Epithelial cell of prostate (primary cell): ENCODE results near the gene KCNAB2.
"Not testable (repeated sequence)": the region's sequence is repeated elsewhere in the genome, so short reads cannot be mapped to it uniquely, and the experiment has no call there.

Experiments
- DNase-seq: peaks from one replicate; pipeline ENCODE4 v3.0.0-alpha.2; 2011; ENCODE audit warnings: low read depth, low spot score
- H3K27ac ChIP-seq: fragments of 450-650 bp; 2 replicates; pipeline ENCODE4 v1.5.1; 2017; ENCODE audit warnings: mild to moderate bottlenecking

KCNAB2 gene

DNA sequence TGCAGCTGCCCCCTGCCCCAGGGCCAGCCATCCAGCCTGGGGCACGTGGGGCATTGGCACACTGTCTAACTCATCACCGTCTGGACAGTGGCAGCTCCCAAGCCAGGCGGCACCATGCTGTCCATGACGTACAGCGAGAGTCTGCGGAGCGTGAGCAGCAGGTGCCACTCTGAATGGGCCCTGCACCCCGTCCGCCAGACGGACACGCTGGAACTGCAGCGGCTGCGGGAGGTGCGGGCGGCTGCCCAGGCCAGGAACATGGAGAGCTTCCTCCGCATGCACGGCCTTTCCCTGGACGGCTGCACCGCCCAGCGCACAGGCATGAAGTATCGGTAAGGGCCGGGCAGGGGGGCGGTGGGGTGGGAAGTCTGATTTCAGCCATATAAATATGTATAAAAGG, 5.7 kb downstream of the KCNAB2 start:
- DNase-seq = no peak
- no peak overlapping the region for H3K27ac ChIP-seq

DNA sequence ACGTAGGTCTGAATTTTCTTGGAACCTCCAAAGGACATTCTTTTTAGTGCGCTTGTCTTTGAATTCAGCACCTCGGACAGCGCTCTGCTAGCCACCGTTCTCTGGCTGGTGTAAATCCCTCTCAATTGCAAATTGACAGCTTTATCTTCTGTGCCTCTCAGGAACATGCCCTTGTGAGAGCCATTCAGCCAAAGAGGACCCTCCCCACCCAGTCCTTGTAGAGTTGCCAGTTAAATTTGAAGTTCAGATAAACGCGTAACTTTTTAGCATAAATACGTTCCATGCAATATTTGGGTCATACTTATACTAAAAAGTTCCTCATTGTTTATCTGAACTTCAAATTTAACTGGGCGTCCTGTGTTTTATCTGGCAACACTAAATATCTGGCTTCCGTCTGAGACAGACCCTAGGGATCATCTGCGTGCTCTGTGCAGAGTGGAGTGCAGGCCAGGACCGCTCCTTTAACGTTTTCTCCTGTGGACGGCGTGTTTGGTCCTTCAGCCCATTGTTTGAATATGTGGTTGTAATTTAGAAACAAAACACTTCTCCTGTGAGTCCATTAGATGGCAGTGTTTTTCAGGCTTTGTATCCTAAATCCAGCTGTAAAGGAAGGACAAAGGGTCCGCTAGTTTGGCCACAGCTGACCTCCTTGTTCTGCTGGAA, 7.0 kb downstream of the KCNAB2 start:
- H3K27ac ChIP-seq = no peak overlapping the region
- DNase-seq = no peak

DNA sequence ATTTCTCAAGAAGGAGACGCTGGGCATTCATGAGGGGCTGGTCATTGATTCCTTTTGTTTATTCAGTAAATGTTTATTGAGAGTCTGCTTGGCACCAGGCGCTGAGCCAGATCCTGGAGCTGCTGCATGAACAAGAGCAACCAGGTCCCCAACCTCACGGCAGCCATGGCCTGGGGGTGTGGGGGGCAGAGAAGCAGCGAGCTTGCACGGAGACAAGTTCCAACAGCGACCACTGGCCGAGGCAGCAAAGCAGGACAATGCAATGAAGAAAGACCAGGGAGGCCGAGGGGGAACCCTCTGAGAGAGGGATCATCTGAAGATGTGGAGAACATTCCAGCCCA, 7.5 kb downstream of the KCNAB2 start:
- H3K27ac ChIP-seq = no peak overlapping the region
- DNase-seq = no peak

DNA sequence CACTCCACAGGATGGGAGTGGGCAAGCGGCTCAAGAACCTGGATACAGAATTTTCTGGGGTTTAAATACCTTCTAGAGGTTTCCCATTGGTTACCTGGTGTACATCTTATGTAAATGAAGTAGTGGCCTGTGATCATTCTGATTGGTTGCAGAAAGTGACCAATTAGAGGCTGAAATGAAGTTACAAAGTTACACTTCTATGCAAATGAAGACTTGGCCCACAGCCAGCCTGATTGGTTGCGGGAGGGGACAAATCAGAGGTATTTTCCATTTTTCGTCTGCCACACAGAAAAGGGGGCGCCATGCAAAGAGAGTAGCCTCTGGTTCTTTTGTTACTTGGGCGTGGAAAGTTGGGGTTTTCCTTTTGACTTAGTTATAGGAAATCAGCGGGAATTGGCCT, 8.9 kb downstream of the KCNAB2 start:
- no peak for DNase-seq
- no peak overlapping the region for H3K27ac ChIP-seq

DNA sequence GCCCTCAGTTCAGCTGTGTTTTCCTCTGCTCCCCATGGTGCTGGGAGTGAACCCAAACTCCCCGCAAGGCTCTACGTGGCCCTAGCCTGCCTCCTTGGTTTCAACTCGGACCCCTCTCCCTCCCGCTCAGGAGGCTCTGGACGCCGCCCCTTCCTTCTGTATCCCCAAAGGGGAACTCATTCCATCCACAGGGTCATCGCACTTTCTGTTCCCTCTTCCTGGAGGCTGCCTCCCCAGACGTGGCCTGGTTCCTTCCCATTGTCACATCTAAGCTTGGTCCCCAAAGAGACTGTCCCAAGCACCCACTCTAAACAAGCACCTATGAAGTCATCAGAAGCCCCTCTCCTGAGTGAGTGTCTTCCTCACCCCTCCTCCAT, 10.9 kb downstream of the KCNAB2 start:
- DNase-seq = no peak
- no peak overlapping the region for H3K27ac ChIP-seq

DNA sequence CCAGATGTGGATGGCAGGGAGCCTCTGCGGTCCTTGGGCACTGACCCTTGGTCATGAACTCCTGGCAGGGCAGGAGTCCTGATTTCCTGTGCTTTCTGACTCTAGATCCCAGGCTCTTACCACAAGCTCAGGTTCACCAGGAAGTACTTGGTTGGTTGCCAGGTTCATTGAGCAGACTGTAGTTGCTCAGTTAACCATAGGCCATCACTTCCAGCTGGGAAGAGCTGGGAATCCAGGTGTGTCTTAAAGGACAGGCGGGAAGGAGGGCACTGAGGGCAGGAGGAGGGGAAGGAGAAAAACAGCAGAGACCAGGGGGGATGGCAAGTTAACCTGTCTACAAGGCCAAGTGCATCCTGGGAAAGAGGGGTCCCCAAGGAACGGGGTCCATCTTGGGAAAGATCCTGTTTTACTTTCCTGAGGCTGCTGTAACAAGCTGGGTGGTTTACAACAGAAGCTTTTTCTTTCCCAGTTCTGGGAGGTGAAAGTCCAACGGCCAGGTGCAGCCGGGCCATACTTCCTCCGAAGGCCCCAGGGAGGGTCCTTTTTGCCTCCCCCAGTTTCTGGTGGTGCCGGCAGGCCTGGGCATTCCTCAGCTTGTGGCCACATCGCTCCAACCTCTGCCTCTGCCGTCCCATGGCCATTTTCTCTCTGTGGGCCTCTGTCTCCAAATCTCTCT, 11.6 kb downstream of the KCNAB2 start:
- no peak for DNase-seq
- H3K27ac ChIP-seq = no peak overlapping the region

DNA sequence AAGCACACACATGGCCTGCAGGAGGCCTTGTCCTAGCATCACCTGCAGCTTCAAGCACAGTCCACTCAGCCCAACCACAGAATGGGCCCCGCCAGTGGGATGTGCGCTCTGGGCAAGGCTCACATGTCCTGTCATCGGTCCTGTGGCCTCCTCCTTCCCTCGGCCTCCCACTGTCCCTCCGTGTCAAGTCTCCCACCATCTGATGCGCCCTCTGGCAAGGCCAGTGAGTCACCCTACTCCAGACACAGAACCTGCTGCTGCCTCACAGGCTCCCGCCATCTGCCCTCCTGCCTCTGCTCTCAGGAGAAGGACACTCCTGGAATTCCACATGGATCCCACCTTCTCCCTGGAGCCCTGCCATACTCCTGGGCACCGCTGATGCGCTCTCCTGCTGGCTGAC, 14.2 kb downstream of the KCNAB2 start:
- no peak for DNase-seq
- no peak overlapping the region for H3K27ac ChIP-seq

DNA sequence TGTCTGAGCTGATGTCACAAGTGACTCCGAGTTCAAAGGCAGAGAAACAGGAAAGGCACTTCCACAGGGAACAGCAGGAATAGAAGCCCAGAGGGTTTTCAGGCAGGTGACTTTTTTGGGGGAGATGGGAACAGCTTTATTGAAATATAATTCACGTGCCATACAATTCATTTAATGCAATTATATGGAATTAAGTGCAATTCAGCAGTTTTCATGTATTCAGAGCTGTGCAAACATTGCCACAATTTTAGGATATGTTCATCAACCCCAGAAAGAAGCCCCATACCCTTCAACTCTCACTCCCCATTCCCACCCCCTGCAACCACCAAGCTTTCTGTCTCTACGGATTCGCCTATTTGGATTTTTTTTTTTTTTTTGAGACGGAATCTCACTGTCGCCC, 17.0 kb downstream of the KCNAB2 start:
- DNase-seq = no peak
- H3K27ac ChIP-seq = no peak overlapping the region

DNA sequence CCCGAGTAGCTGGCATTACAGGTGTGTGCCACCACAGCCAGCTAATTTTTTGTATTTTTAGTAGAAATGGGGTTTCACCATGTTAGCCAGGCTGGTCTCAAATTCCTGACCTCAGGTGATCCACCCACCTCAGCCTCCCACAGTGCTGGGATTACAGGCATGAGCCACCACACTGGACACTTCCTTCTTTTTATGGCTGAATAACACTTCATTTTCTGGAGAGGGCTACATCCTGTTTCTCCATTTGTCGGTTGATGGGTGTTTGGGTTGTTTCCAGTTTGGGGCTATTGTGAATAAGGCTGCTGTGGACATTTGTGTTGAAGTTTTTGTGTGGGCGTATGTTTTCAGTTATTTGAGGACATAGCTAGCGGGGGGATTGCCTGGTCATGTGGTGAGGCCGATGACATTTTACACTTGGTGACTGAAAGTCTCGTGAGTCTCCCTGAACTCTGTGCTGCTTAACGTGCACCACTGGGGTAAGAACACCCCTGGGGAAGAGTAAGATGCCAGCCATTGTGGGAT, 17.9 kb downstream of the KCNAB2 start:
- H3K27ac ChIP-seq, DNase-seq: not testable (repeated sequence)

DNA sequence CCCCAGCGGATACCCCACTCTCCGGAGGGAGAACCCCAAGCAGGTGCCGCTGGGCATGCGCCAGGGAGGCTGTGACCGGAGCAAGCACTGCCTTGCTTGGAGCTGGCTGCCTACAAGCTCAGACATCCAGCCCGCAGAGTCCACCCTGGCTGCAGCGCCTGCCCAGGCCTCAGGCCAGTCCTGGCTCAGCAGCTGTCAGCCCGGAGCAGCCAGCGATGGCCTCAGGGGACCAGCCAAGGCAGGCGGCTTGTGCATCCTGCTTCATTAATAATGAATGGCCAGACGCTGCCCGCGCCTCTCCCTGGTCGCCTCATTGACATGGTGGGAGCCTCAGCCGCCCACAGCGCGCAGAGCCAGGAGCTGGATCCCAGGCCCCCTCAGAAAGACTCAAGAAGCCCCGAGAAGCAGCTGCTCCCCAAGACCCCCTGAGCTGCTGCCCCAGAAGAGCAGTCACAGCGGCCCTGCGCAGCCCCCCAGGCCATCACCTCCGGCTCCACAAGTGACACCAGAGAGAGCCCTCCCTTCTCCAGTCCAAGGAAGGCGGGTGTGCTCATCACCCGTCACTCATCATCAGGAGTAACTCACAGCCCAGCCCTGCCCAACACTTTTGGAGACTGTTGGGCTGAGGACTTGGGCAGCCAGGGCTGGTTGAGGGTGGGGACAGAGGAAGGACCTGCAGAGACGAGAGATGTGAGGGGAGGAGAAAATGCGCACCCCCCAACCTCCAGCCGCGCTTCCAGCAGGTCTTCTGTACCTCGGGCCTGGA, 19.6 kb downstream of the KCNAB2 start:
- no peak for DNase-seq
- no peak overlapping the region for H3K27ac ChIP-seq

DNA sequence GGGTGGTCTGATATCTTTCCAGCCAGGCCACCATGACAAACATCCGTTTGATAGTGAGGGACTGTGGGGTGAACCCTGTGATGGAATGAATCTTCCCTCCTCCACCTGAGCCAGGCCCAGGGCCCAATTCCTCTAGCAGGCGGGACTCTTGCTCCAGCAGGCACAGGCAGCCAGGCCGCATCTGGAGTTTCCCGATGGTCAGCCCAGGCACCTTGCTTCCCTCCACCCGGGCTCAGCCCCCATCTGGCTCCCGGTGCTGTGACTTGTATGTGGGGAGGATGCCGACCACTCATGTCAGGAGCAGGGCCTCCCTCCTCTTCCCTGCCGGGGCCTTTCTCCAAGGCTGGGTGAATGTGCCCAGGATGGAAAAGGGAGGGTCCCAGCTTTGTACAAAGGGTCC, 21.0 kb downstream of the KCNAB2 start:
- DNase-seq = no peak
- H3K27ac ChIP-seq = no peak overlapping the region

DNA sequence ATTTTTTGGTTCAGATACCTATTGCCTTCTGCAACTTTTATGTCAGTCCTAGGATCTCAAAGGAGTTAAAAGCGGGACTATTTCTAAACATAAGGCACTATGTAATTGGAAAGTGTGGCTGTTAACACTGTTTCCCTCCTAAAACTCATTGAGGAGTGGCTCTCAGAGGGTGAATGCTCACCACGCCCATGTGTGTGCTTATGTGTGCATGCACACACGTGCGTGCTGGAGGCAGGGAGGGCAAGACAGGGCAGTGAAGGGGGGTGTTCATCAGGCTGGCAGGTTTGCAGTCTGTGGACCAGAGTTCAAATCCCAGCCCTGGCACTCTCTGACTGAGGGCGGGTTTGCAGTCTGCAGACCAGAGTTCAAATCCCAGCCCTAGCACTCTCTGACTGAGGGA, 22.4 kb downstream of the KCNAB2 start:
- DNase-seq = no peak
- no peak overlapping the region for H3K27ac ChIP-seq

DNA sequence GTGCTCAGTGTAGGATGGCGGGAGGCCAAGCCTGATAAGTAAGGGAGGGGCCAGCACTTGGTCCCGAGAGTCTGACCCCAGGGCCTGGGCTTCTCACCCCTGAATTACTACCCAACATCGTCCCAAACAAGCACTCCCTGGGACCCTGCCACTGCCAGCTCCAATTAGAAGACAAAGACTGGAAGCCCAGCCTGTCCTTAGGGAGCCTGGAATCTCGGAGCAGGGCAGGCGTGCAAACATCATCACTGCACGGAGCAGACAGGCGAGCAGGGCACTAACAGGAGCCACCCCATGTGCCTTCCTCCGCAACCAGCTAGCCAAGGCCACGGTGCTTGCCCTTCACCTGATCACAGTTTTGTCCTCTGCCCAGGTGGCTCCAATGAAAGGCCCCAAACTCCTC, 23.2 kb downstream of the KCNAB2 start:
- no peak for DNase-seq
- H3K27ac ChIP-seq = no peak overlapping the region

DNA sequence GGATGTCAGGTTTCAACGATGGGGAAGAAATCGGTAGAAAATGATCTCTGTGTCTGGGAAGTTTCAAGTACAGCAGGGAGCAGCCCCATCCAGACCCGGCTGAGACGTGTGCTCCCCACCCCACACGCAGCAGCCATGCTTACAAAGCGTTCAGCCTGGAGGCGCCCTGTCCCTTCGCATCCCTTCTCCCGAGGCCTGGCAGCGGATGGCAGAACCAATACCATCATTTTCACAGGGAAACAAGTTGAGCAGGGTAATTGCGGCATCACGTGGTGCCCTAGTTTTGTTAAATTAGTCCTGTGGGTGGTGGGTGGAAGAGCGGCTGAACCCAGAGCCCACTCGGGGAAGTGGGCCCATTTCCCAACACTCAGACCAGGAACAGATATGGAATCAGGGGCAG, 23.9 kb downstream of the KCNAB2 start:
- no peak for DNase-seq
- H3K27ac ChIP-seq = no peak overlapping the region

DNA sequence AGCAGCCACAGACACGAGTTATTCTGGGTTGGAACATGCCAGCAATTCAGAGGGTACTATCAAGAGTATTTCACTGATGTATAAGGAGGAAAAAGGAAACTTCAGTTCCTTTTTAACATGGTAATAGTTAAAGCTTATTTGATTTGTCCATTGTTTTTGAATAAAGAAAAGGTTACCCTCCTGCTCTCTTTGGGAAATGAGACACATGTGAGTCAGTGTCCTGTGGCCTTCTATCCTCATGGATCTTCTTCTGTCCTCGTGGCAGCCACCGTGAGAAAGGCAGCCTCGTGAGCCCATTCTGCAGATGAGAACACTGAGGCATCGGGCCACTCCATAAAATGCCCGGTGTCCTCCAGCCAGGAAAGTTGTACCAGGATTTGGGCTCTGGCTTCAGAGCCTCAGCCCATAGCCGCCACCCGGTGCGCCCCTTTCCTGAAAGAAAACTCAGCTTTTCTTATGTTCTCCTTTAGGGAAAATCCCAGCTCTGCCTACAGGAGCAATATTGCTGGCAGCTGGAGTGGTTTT, 24.8 kb downstream of the KCNAB2 start:
- DNase-seq = no peak
- H3K27ac ChIP-seq = no peak overlapping the region

DNA sequence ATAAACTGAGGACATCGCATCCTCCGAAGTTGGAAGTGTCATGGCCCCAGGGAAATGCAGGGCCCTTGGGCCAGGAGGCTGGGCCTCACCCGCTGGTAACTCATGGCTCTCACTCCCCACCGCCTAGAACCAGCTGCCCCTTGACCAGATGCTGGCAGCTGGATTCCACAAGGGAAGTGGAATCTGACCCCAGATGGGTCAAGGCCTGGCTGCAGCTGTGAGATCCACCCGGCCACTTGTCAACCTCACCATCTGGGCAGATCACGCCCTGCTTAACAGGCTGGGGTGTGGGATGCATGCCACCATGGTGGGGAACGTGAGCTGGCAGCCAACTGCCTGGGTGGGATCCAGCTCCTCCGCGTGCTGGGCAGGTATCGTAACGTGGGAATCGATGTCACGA, 25.5 kb downstream of the KCNAB2 start:
- no peak overlapping the region for H3K27ac ChIP-seq
- DNase-seq = no peak

DNA sequence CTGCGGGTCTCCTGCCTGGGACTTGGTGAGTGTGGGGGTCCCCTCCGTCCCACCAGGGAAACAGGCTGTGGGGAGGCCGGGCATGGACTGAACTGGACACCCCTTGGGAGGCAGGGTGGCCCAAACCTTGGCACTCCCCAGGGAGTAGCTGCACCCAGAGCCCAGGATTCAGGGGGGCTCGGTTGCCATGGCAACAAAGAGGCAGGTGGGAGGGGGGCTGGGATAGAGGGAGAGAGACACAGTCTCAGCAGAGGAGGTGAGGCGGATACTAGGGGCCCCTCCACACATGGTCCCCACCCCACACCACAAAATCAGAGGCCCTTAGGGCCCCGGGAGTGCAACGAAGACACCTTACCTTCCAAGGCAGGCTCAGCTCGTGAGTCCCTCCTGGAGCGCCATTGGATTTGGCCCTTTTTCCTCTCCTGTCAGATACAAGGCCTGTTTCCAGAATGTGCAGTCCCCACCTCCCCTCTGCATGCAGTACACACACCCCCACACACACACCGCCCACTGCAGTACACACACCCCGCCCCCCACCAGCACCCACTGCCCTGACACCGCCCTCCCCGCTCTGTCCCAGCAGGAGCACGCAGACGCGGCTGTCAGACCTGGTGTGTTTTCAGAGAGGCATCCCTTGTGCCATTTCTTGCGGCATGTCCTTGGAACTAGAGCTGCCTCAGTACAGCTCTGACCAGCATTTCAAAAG, 27.2 kb downstream of the KCNAB2 start:
- no peak for DNase-seq
- H3K27ac ChIP-seq = no peak overlapping the region

DNA sequence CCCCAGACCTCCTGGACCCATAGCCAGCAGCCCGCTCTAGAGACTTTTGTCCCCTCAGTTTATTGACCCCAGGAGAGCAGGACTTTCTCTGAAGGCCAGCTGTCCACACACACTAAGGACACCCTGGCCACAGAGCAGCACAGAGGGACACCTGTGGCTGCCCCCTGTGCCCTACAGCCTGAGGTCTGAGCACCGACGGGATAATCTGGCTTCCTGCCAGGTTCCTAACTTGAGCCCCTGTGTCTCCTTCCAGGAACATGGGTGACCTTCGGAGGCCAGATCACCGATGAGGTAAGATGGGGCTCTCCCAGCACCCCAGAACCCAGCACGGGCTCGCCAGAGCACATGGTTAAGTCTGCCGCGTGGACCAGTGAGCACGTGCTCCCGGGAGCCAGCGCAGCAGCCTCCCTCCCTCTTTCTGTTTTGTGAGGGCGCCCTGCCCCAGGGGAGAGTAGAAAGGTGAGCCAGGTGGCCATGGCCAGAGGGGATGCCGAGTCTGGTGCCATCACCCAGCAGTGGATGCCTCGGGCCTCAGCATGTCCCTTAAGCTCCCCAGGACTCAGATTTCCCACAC, 27.9 kb downstream of the KCNAB2 start:
- no peak for DNase-seq
- no peak overlapping the region for H3K27ac ChIP-seq

DNA sequence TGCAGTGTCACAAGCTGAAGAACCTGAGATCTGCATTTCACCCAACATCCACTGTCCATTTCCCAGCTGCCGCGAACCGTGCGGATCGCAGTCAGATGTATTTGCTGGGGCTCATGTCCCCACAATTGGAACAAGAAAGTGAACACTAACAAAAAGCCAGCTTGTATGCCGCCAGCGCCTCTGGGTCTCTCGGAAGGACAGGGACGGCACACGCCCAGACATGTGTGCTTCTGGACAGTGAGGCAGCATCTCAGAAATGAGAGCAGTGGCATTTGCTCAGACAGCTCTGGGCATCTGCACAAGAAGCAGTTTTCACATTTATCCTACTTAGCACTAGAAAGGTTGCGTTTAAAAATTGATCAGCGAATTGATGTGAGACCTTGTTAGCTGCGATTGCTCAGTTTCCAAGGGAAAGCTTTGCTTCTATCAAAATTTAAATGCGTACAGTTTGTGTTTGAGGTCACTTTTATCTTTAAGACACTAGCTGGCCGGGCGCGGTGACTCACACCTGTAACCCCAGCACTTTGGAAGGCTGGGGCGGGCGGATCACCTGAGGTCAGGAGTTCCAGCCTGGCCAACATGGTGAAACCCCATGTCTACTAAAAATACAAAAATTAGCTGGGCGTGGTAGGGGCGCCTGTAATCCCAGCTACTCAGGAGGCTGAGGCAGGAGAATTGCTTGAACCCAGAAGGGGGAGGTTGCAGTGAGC, 28.7 kb downstream of the KCNAB2 start:
- DNase-seq = no peak
- H3K27ac ChIP-seq = peak overlapping the region; percentile 2

DNA sequence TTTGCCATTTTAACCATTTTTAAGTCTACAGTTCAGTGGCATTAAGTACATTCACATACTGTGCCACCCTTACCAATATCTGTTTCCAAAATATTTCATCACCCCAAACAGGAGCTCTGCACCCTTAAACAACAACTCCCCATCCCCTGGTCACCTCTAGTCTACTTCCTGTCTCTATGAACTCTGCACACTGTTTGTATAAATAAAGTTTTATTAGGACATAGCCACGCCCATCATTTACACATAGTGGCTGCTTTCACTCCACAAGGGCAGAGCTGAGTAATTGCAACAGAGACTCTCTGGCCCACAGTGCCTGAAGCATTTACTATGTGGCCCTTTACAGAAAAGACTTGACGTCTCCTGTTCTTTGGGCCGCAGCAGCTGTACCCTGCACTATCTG, 30.1 kb downstream of the KCNAB2 start:
- DNase-seq = no peak
- H3K27ac ChIP-seq = no peak overlapping the region
